HCT116 (cell line): ENCODE measurements around the gene TOR4A. TPM values are rescaled to one million over a fixed set of nuclear protein-coding genes. Genes with fewer than 3 reads are reported as not detected.

Source experiments
- ATAC-seq: fragments of 200-7000 bp; cut with Tn5 transposase; 2 replicates; pipeline ENCODE4 v1.9.1; 2020; ENCODE audit warnings: mild to moderate bottlenecking, moderate library complexity
- BruUV-seq: library from RNA; stranded (reverse); fragments of 400-500 nt; replicated peaks from 2 replicates; lab custom pipeline; 2021; lab: Mats Ljungman, UMichigan
- CTCF ChIA-PET: fragments of 300-600 bp; sonication (Branson Sonifier 250); formaldehyde crosslinking; loops from one replicate; lab custom pipeline; 2021; ENCODE audit warnings: antibody characterized with exemption; lab: Charles Lee
- POLR2A ChIA-PET: fragments of 300-600, 350-600 bp; sonication (Branson Sonifier 250); formaldehyde crosslinking; loops from one replicate; lab custom pipeline; 2021; ENCODE audit warnings: antibody characterized with exemption; lab: Charles Lee
- RAD21 ChIA-PET, 2 experiments: fragments of 300-600 bp; sonication (Branson Sonifier 250); formaldehyde crosslinking; loops; one replicate each; lab custom pipeline; 2023; ENCODE audit warnings: low total read pairs in 2 of 2; ENCODE audit not compliant: uncharacterized antibody in 2 of 2, unreplicated experiment in 2 of 2, low non-redundant PET in 1 of 2; lab: Charles Lee
- DNase-seq: peaks from one replicate; pipeline ENCODE4 v3.0.0-alpha.2; 2010; ENCODE audit warnings: low read depth, low spot score
- H2AFZ ChIP-seq: fragments of 200-600 bp; shearing (Covaris generic), sonication (generic); 2 replicates; pipeline ENCODE4 v1.6.1; 2017; ENCODE audit warnings: low read depth, mixed run types, mixed read lengths, antibody characterized with exemption, low read length; ENCODE audit not compliant: poor library complexity, severe bottlenecking
- H3K27ac ChIP-seq: 2 replicates; pipeline ENCODE4 v1.5.1; 2012; ENCODE audit warnings: low read depth, low read length
- H3K27me3 ChIP-seq: fragments of 200-600 bp; sonication (generic); 2 replicates; pipeline ENCODE4 v1.6.1; 2016; ENCODE audit warnings: mixed run types, low read length, mixed read lengths; ENCODE audit not compliant: insufficient read depth
- H3K36me3 ChIP-seq, 2 experiments: fragments of 200-500 bp in 1 of 2; fragments of 200-600 bp in 1 of 2; sonication (Bioruptor generic) in 1 of 2; sonication (generic) in 1 of 2; 2 replicates each; pipeline versions ENCODE4 v1.5.1 to v1.6.1; 2014 to 2016; ENCODE audit warnings: low read length in 2 of 2, inconsistent platforms in 1 of 2, mixed read lengths in 1 of 2, mixed run types in 1 of 2; ENCODE audit not compliant: insufficient read depth in 2 of 2, control insufficient read depth in 1 of 2
- H3K4me1 ChIP-seq, 2 experiments: fragments of 200-600 bp in 1 of 2; sonication (generic) in 1 of 2; 2 replicates each; pipeline versions ENCODE4 v1.5.1 to v1.6.1; 2012 to 2017; ENCODE audit warnings: low read length in 2 of 2, inconsistent platforms in 1 of 2, mild to moderate bottlenecking in 1 of 2, mixed read lengths in 1 of 2, mixed run types in 1 of 2, moderate library complexity in 1 of 2; ENCODE audit not compliant: insufficient read depth in 2 of 2, control insufficient read depth in 1 of 2
- H3K4me2 ChIP-seq: fragments of 200-600 bp; sonication (generic); 2 replicates; pipeline ENCODE4 v1.6.1; 2017; ENCODE audit warnings: mixed run types, low read length, mixed read lengths
- H3K4me3 ChIP-seq, 2 experiments: fragments of 200-600 bp in 1 of 2; sonication (generic) in 1 of 2; replicated peaks in 1 of 2; 2 replicates each; pipeline ENCODE4 v1.5.1; 2011 to 2016; ENCODE audit warnings: low read length in 2 of 2, control low read depth in 1 of 2, low read depth in 1 of 2, mild to moderate bottlenecking in 1 of 2, mixed read lengths in 1 of 2, mixed run types in 1 of 2
- H3K79me2 ChIP-seq: fragments of 200-600 bp; sonication (generic); 2 replicates; pipeline ENCODE4 v1.6.1; 2017; ENCODE audit warnings: mild to moderate bottlenecking, mixed run types, low read length, moderate library complexity, mixed read lengths; ENCODE audit not compliant: insufficient read depth
- H3K9ac ChIP-seq: fragments of 200-600 bp; sonication (generic); 2 replicates; pipeline ENCODE4 v1.6.1; 2016; ENCODE audit warnings: low read length, mixed read lengths
- H3K9me2 ChIP-seq: fragments of 200-600 bp; sonication (generic), shearing (Covaris generic); 2 replicates; pipeline ENCODE4 v1.6.1; 2017; ENCODE audit warnings: mixed run types, mild to moderate bottlenecking, moderate library complexity; ENCODE audit not compliant: insufficient read depth
- H3K9me3 ChIP-seq, 2 experiments: fragments of 200-500 bp in 1 of 2; fragments of 200-600 bp in 1 of 2; sonication (Bioruptor generic) in 1 of 2; sonication (generic) in 1 of 2; 2 replicates each; pipeline ENCODE4 v1.6.1; 2014 to 2017; ENCODE audit warnings: low read length in 2 of 2, mixed read lengths in 2 of 2, inconsistent platforms in 1 of 2, low read depth in 1 of 2, mild to moderate bottlenecking in 1 of 2, mixed run types in 1 of 2, moderate library complexity in 1 of 2; ENCODE audit not compliant: control insufficient read depth in 1 of 2, insufficient read depth in 1 of 2
- H4K20me1 ChIP-seq: fragments of 200-600 bp; sonication (generic), shearing (Covaris generic); 2 replicates; pipeline ENCODE4 v1.6.1; 2017; ENCODE audit warnings: mixed run types, mild to moderate bottlenecking, moderate library complexity; ENCODE audit not compliant: insufficient read depth
- CBX3 ChIP-seq: IDR thresholded peaks from 2 replicates; pipeline ENCODE4 v1.6.1; 2012; ENCODE audit warnings: low read depth
- CEBPB ChIP-seq: IDR thresholded peaks from 2 replicates; pipeline ENCODE4 v1.6.1; 2012; ENCODE audit warnings: low read depth
- EGR1 ChIP-seq: IDR thresholded peaks from 2 replicates; pipeline ENCODE4 v1.6.1; 2012; ENCODE audit warnings: low read depth
- ELF1 ChIP-seq: IDR thresholded peaks from 2 replicates; pipeline ENCODE4 v1.6.1; 2012; ENCODE audit warnings: low read depth, borderline replicate concordance
- EZH2 ChIP-seq: fragments of 200-600 bp; sonication (generic); IDR thresholded peaks from 2 replicates; pipeline ENCODE4 v1.6.1; 2017; ENCODE audit warnings: antibody characterized with exemption, mixed run types
- EZH2phosphoT487 ChIP-seq: fragments of 200-600 bp; IDR thresholded peaks from 2 replicates; pipeline ENCODE4 v1.6.1; 2018; ENCODE audit warnings: antibody characterized with exemption, borderline replicate concordance
- FOSL1 ChIP-seq: IDR thresholded peaks from 2 replicates; pipeline ENCODE4 v1.6.1; 2012; ENCODE audit warnings: low read depth
- POLR2AphosphoS5 ChIP-seq: IDR thresholded peaks from 2 replicates; pipeline ENCODE4 v1.6.1; 2011; ENCODE audit warnings: mild to moderate bottlenecking, low read depth, low read length, moderate library complexity
- RAD21 ChIP-seq: IDR thresholded peaks from 2 replicates; pipeline ENCODE4 v1.6.1; 2012; ENCODE audit warnings: low read depth, mild to moderate bottlenecking
- SIN3A ChIP-seq: IDR thresholded peaks from 2 replicates; pipeline ENCODE4 v1.6.1; 2012; ENCODE audit warnings: low read depth
- SP1 ChIP-seq: IDR thresholded peaks from 2 replicates; pipeline ENCODE4 v1.6.1; 2012; ENCODE audit warnings: low read depth
- SRF ChIP-seq: IDR thresholded peaks from 2 replicates; pipeline ENCODE4 v1.6.1; 2012; ENCODE audit warnings: low read depth
- TCF7L2 ChIP-seq: IDR thresholded peaks from 2 replicates; pipeline ENCODE4 v1.7.0; 2011; ENCODE audit warnings: borderline replicate concordance, inconsistent platforms; ENCODE audit not compliant: insufficient read depth, insufficient read length; ENCODE audit errors: extremely low read depth
- YY1 ChIP-seq: IDR thresholded peaks from 2 replicates; pipeline ENCODE4 v1.6.1; 2011; ENCODE audit warnings: low read length, low read depth, moderate library complexity, mild to moderate bottlenecking; ENCODE audit not compliant: insufficient replicate concordance; ENCODE audit errors: extremely low read depth
- ZFX ChIP-seq: fragments of 450-650 bp; IDR thresholded peaks from 2 replicates; pipeline ENCODE4 v1.6.1; 2017
- ZNF274 ChIP-seq: fragments of 200-500 bp; sonication (Bioruptor generic); IDR thresholded peaks from 2 replicates; pipeline ENCODE4 v1.6.1; 2014; ENCODE audit warnings: mild to moderate bottlenecking, low read depth, low read length, inconsistent platforms
- intact Hi-C: fragments of 100-400 bp; cut with micrococcal nuclease; formaldehyde crosslinking; loops from 2 replicates; pipeline ENCODE4 v1.10.0; 2022
- total RNA-seq: library from RNA; stranded (reverse); gene quantifications from one replicate; pipeline ENCODE4 v1.2.1, GENCODE V29; 2021; ENCODE audit not compliant: unreplicated experiment
- TF ChIP-seq, protein P1 (sequence below): IDR thresholded peaks from 2 replicates; pipeline ENCODE4 v1.6.1; 2012
- TF ChIP-seq, protein P2 (sequence below): IDR thresholded peaks from 2 replicates; pipeline ENCODE4 v1.6.1; 2011; ENCODE audit warnings: mild to moderate bottlenecking, low read length, moderate library complexity; ENCODE audit not compliant: insufficient replicate concordance; ENCODE audit errors: extremely low read depth
- TF ChIP-seq, protein P3 (sequence below): IDR thresholded peaks from 2 replicates; pipeline ENCODE4 v1.6.1; 2012; ENCODE audit warnings: low read depth
- TF ChIP-seq, protein P4 (sequence below): IDR thresholded peaks from 2 replicates; pipeline ENCODE4 v1.6.1; 2012

TOR4A gene
- total RNA-seq, 1 experiment from 2014 or later = 34.0 TPM

DNA sequence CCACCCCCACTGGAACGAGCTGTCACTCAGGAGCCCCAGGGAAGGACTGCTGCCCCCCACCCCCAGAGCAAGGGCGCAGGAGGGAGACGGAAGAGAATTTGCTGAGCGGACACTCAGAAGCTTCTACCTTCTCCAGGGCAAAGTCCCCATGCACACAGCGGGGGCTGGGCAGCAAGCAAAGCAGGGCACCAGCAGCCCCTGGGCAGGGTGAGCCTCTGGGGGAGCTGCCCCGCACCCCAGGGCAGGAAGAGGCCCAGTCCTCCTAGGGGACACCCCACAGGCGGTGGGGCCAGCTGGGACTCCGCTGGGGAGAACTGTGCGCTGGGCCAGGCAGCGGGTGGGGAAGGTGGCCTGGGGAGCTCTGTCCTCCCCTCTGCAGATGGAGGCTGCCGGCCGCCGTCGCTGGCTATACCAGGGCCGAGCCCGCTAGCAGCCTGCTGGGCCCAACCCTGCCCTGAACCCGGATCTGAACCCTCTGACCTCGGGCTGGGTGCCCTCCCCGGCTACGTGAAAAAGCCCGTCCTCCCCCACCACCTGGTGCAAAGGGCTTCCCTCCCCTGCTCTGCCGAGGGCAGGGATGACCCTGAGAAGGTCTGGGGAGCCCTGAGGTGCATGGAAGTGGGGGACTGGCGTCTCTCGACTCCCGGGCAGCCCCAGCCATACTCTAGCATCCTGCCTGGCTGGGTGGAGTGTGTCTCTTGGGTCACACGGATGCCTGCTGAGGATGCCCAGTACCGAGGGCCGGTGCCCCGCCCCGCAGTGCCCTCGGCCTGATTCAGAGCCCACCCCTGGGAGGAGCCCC is 47.4 kb upstream of the TOR4A start:
- no peak for DNase-seq
- no peak for TF ChIP-seq EGR1
- TF ChIP-seq TCF7L2 = no peak
- no peak for TF ChIP-seq CBX3
- TF ChIP-seq CEBPB = no peak
- TF ChIP-seq EZH2 = no peak
- TF ChIP-seq, protein P1, sequence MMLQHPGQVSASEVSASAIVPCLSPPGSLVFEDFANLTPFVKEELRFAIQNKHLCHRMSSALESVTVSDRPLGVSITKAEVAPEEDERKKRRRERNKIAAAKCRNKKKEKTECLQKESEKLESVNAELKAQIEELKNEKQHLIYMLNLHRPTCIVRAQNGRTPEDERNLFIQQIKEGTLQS = no peak
- TF ChIP-seq ZFX = no peak
- TF ChIP-seq SP1 = no peak
- TF ChIP-seq, protein P2, sequence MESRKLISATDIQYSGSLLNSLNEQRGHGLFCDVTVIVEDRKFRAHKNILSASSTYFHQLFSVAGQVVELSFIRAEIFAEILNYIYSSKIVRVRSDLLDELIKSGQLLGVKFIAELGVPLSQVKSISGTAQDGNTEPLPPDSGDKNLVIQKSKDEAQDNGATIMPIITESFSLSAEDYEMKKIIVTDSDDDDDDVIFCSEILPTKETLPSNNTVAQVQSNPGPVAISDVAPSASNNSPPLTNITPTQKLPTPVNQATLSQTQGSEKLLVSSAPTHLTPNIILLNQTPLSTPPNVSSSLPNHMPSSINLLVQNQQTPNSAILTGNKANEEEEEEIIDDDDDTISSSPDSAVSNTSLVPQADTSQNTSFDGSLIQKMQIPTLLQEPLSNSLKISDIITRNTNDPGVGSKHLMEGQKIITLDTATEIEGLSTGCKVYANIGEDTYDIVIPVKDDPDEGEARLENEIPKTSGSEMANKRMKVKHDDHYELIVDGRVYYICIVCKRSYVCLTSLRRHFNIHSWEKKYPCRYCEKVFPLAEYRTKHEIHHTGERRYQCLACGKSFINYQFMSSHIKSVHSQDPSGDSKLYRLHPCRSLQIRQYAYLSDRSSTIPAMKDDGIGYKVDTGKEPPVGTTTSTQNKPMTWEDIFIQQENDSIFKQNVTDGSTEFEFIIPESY = no peak
- TF ChIP-seq ZNF274 = no peak
- TF ChIP-seq FOSL1 = no peak
- TF ChIP-seq, protein P3, sequence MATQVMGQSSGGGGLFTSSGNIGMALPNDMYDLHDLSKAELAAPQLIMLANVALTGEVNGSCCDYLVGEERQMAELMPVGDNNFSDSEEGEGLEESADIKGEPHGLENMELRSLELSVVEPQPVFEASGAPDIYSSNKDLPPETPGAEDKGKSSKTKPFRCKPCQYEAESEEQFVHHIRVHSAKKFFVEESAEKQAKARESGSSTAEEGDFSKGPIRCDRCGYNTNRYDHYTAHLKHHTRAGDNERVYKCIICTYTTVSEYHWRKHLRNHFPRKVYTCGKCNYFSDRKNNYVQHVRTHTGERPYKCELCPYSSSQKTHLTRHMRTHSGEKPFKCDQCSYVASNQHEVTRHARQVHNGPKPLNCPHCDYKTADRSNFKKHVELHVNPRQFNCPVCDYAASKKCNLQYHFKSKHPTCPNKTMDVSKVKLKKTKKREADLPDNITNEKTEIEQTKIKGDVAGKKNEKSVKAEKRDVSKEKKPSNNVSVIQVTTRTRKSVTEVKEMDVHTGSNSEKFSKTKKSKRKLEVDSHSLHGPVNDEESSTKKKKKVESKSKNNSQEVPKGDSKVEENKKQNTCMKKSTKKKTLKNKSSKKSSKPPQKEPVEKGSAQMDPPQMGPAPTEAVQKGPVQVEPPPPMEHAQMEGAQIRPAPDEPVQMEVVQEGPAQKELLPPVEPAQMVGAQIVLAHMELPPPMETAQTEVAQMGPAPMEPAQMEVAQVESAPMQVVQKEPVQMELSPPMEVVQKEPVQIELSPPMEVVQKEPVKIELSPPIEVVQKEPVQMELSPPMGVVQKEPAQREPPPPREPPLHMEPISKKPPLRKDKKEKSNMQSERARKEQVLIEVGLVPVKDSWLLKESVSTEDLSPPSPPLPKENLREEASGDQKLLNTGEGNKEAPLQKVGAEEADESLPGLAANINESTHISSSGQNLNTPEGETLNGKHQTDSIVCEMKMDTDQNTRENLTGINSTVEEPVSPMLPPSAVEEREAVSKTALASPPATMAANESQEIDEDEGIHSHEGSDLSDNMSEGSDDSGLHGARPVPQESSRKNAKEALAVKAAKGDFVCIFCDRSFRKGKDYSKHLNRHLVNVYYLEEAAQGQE = no peak
- TF ChIP-seq SRF = no peak
- no peak for TF ChIP-seq EZH2phosphoT487
- no peak for TF ChIP-seq YY1
- TF ChIP-seq SIN3A = no peak
- TF ChIP-seq RAD21 = no peak
- no peak for TF ChIP-seq POLR2AphosphoS5
- TF ChIP-seq, protein P4, sequence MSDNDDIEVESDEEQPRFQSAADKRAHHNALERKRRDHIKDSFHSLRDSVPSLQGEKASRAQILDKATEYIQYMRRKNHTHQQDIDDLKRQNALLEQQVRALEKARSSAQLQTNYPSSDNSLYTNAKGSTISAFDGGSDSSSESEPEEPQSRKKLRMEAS = no peak
- no peak for TF ChIP-seq ELF1
- Histone ChIP-seq H3K9ac (no peak overlapping the region), H4K20me1 (no peaks in the 10 kb centered on the region), H3K4me3 (no peak overlapping the region), H2AFZ (no peak overlapping the region), H3K36me3 (no peaks in the 10 kb centered on the region), H3K9me3 (no peaks in the 10 kb centered on the region), H3K27ac (no peak overlapping the region), H3K79me2 (no peaks in the 10 kb centered on the region), H3K9me2 (no peaks in the 10 kb centered on the region), H3K27me3 (no peaks in the 10 kb centered on the region), H3K4me2 (no peak overlapping the region), H3K4me1 (peaks cover 34 to 46% of the 10 kb centered on the region in 2 experiments)
- ChIA-PET RAD21 (no interaction called here), CTCF (no interaction called here), POLR2A (no interaction called here)
- intact Hi-C loops = loop anchor here (5.0 to 10.0 kb wide), 3 partner anchors 43 to 445 kb away; partner anchors contain the start of genes ANAPC2, NPDC1 and SSNA1
- BruUV-seq = no TSS peak
- no peak for ATAC-seq
